Coronary artery (tissue), 2 donors: Measurements from ENCODE around the gene CIT.

Source experiments
- DNase-seq: peaks from one replicate; pipeline ENCODE4 v3.0.0-alpha.2; 2017; ENCODE audit warnings: low spot score
- H3K27ac ChIP-seq, 2 donors: fragments of 200-600 bp; sonication (generic); one replicate each; pipeline ENCODE4 v1.5.1; 2016 to 2019
- H3K4me3 ChIP-seq: fragments of 200-600 bp; sonication (generic); 2 replicates; pipeline ENCODE4 v1.5.1; 2016; ENCODE audit warnings: mild to moderate bottlenecking, moderate library complexity
- TF ChIP-seq, protein P1 (sequence below): fragments of 200-600 bp; sonication (generic); IDR thresholded peaks from one replicate; pipeline ENCODE4 v1.5.1; 2019; ENCODE audit warnings: antibody characterized with exemption

CIT gene

DNA sequence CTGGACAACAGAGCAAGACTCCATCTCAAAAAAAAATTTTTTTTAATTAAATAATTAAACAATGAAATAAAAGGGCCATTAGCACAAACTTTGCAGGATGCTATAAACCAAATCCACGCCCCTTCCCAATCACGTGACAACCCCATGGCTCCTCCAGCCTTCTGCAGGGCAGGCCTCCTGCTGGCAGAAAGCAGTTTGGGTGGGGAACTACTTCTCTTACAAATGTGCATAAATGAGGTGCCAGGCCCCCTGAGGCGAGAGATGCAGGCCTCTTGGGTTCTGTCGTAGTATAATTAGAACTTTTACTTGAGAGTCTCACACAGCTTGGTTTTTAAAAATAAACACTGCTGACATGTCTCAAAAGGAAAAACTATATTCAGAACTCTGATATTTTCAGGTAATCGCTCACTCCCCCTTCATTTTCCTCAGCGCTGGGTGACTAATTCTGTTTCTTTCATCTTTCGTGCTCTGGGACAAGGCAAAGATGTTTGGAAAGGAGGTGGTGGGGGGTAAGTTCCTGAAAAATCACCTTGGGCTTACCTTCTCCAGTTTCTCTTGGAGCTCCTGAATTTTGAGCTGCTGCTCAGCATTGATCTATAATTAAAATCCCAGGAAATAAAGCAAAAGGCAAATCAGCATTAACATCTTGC lies 101.7 kb downstream of the CIT start:
- no peak for DNase-seq
- no peak overlapping the region for H3K4me3 ChIP-seq
- TF ChIP-seq, protein P1, sequence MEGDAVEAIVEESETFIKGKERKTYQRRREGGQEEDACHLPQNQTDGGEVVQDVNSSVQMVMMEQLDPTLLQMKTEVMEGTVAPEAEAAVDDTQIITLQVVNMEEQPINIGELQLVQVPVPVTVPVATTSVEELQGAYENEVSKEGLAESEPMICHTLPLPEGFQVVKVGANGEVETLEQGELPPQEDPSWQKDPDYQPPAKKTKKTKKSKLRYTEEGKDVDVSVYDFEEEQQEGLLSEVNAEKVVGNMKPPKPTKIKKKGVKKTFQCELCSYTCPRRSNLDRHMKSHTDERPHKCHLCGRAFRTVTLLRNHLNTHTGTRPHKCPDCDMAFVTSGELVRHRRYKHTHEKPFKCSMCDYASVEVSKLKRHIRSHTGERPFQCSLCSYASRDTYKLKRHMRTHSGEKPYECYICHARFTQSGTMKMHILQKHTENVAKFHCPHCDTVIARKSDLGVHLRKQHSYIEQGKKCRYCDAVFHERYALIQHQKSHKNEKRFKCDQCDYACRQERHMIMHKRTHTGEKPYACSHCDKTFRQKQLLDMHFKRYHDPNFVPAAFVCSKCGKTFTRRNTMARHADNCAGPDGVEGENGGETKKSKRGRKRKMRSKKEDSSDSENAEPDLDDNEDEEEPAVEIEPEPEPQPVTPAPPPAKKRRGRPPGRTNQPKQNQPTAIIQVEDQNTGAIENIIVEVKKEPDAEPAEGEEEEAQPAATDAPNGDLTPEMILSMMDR, result no peak
- no peak overlapping the region for H3K27ac ChIP-seq

DNA sequence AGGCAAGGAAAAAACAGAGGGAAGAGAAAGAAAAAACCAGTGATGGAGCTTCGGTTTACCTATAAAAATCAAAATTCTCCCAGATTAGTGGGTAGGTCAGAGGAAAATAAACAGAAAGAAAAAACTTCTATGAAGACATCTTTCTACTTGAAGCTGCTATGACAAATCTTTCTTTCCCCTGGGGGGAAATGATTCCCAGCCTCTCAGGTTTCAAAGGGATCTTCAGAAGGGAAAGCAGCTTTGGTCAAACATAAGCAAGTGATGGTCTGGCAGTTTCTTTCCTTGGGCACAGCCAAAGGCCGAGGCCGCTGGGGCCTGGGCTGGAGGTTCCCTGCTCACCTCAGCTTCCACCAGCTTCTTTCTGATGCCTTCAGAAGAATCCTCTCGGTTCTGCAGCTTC lies 104.7 kb downstream of the CIT start:
- no peak for DNase-seq
- H3K27ac ChIP-seq, result no peak overlapping the region
- TF ChIP-seq, protein P1, result no peak
- H3K4me3 ChIP-seq, result no peak overlapping the region

DNA sequence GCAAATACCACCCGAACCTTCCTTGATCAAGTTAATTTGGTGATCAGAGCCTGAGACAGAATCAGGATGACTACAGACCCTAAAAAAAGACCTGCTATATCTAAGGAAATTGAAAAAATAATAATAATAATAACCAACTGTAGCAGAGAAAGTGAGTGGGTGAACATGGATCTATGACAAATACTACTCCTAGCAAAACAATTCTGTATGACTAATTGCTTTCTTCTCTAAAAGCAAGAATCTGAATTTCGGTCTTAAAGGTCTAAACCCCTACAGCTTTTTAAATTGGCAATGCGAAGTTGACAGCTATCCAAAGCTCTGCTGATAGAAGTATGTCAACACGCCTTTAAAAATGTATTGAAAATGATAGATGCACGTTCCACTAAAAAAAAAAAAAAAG lies 107.0 kb downstream of the CIT start:
- TF ChIP-seq, protein P1, result no peak
- Histone ChIP-seq H3K27ac (no peak overlapping the region), H3K4me3 (no peak overlapping the region)
- DNase-seq, result no peak

DNA sequence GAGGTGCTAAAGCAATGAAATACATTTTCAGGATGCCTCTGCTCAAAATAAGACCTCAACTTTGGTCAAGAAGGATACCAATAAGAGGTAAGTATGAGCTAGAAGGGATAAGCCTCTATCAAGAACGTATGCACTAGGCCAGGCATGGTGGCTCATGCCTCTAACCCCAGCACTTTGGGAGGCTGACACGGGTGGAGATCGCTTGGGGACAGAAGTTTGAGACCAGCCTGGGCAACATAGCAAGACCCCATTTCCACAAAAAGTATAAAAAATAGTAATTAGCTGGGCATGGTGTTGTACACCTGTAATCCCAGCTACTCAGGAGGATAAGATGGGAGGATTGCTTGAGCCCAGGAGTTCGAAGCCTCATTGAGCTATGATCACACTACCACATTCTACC lies 114.5 kb downstream of the CIT start:
- TF ChIP-seq, protein P1, result no peak
- DNase-seq, result no peak
- Histone ChIP-seq H3K4me3 (no peak overlapping the region), H3K27ac (no peak overlapping the region)

DNA sequence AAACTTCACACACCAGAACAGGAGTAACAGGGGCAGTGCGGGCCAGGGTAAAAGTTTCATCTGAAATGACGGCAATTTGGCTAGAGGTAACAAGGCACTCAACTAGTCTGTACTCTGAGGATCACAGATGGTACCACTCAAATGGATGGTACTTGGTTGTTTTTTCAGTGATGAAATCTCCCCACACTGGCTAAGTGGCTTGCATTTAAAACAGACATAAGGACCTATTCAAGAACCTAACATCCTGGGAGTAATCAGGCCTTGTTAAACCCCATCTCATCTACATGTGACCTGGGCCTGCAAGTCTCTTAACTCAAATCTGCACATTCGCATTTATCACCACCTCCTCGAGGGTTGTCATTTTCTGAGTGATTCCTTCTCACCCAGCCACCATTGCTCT lies 118.4 kb downstream of the CIT start:
- TF ChIP-seq, protein P1, result no peak

DNA sequence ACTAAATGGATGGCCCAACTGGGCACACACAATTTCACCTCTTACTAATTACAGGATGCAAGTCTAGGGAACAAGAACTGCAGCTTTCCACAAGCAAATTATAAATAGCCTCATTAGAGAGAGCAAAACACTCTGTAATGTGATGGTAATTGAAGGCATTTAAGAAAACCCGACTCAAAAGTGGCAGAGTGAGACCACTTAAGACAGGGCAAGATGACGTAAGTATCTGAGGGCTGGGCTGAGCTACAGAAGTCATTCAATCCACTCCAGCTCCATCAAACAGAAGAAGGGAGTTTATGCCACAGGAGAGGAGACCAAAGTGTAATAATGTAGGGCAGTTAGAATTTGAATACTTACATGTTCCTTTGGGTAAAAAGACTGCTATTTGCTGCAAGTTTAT lies 118.9 kb downstream of the CIT start:
- H3K27ac ChIP-seq, result no peak overlapping the region
- DNase-seq, result no peak
- no peak overlapping the region for H3K4me3 ChIP-seq
- TF ChIP-seq, protein P1, result no peak

More for the DNA sequence above, 118.4 kb downstream of the CIT start:
- no peak for DNase-seq
- Histone ChIP-seq H3K4me3 (no peak overlapping the region), H3K27ac (no peak overlapping the region)

DNA sequence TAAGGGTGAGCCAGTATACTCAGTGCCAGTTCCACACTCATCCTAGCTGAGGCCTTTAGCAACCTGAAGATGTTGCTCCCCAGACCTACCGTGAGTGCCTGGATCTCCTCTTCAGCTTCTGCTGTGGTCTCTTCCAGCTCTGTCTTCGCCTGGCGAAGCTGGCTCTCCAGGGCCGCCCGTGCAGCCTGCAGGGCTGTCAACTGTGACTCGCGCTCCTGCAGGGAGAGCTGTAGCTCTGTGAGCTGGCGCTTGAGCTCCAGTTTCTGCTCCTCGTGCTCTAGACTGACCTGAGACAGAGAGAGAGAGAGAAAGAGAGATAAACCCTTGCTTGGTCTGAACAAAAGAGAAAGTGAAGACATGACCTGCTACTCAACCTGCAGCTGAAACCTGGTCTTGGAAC lies 125.2 kb downstream of the CIT start:
- DNase-seq, result no peak
- H3K4me3 ChIP-seq, result no peak overlapping the region

More for the DNA sequence above, 125.2 kb downstream of the CIT start:
- H3K27ac ChIP-seq, result no peak overlapping the region
- TF ChIP-seq, protein P1, result no peak
